DND-41 (cell line): ENCODE measurements around the gene PIGH.

Experiments used
- CTCF ChIP-seq: IDR thresholded peaks from 2 replicates; pipeline ENCODE4 v1.5.1; 2012; ENCODE audit warnings: borderline replicate concordance, low read length, moderate library complexity, mild to moderate bottlenecking; ENCODE audit not compliant: poor library complexity, severe bottlenecking; ENCODE audit errors: extremely low read depth
- EZH2 ChIP-seq: IDR thresholded peaks from 3 replicates; pipeline ENCODE4 v1.6.1; 2012; ENCODE audit warnings: borderline replicate concordance, low read depth, mild to moderate bottlenecking, moderate library complexity, low read length, inconsistent platforms; ENCODE audit not compliant: severe bottlenecking

GRCh38 chr14:67641902-67642749 lies 42.1 kb upstream of the PIGH start:
- TF ChIP-seq CTCF = no peak
- no peak for TF ChIP-seq EZH2
